Heart left ventricle (tissue), 13 donors: ENCODE data around the gene UNC93A.
"Not testable (repeated sequence)": the region's sequence is repeated elsewhere in the genome, so short reads cannot be mapped to it uniquely, and the experiment has no call there.

Experiments
- CTCF ChIP-seq, 12 donors: fragments of 200-600 bp; sonication (generic) in 4 of 12; IDR thresholded peaks; one replicate each; pipeline versions ENCODE4 v1.5.0 to v1.8.0; 2018 to 2022; ENCODE audit warnings: antibody characterized with exemption in 12 of 12, mild to moderate bottlenecking in 5 of 12
- POLR2A ChIP-seq, 2 donors: fragments of 450-650 bp; IDR thresholded peaks; one replicate each; pipeline ENCODE4 v1.6.1; 2017; ENCODE audit warnings: antibody characterized with exemption in 2 of 2, mild to moderate bottlenecking in 2 of 2, moderate library complexity in 2 of 2
- donor health status: ischemic (EF 13 %, LVEDD 7.1; RV severe dilation, severe dysfunction).
- donor health status: DM: no; HTN: yes; CAD: no.
- donor health status: DM: no; HTN: no; CAD: no.
- donor health status: ischemic (EF 25% LVEDD 6.9; RV normal size, moderate dysfunction).
- donor health status: ischemic (EF 25% LVEDD 5.7; RV mildly dilated, moderate dysfunction).
- donor health status: ischemic (EF 35%, LVEDD 5.7; RV mildly dilated, moderate dysfunction).
- donor health status: nonischemic (EF 11% LVEDD 7.7; RV severe dilation, severe dysfunction).
- donor health status: DM: yes; HTN: yes; CAD: no.
- donor health status: PGD.
- donor health status: ischemic (EF 29% LVEDD 5.4; RV normal size, mild dysfunction).
- donor health status: nonischemic (EF 23%, LVEDD 6.1; RV moderate dilation, normal function).

- TF ChIP-seq CTCF, POLR2A (IDR thresholded peaks at IDR 0.05): not testable (repeated sequence)
These were observed 6.5 kb upstream of the UNC93A start for GRCh38 chr6:167284565-167284964.
